Type B pancreatic cell (in vitro differentiated cells): ENCODE data around the gene WASHC3. TPM values are rescaled to one million over a fixed set of nuclear protein-coding genes. Genes with fewer than 3 reads are reported as not detected.

Experiments used
- DNase-seq: peaks from one replicate; pipeline ENCODE4 v3.0.0; 2021; ENCODE audit warnings: mixed read lengths; ENCODE audit not compliant: unreplicated experiment; ENCODE audit errors: extremely low spot score
- H3K27ac Mint-ChIP-seq: 2 replicates; pipeline ENCODE4 v1.8.0; 2021; ENCODE audit warnings: mild to moderate bottlenecking, mixed read lengths
- H3K27me3 Mint-ChIP-seq: 2 replicates; pipeline ENCODE4 v1.8.0; 2021; ENCODE audit warnings: mixed read lengths
- H3K36me3 Mint-ChIP-seq: 2 replicates; pipeline ENCODE4 v1.8.0; 2021; ENCODE audit warnings: mixed read lengths
- H3K4me1 Mint-ChIP-seq: one replicate; pipeline ENCODE4 v1.8.0; 2021; ENCODE audit warnings: mixed read lengths; ENCODE audit not compliant: unreplicated experiment
- H3K4me3 Mint-ChIP-seq: 2 replicates; pipeline ENCODE4 v1.8.0; 2021; ENCODE audit warnings: mild to moderate bottlenecking, mixed read lengths
- H3K9me3 Mint-ChIP-seq: 2 replicates; pipeline ENCODE4 v1.8.0; 2021; ENCODE audit warnings: mixed read lengths
- CTCF ChIP-seq: fragments of 200-600 bp; sonication (generic); conservative IDR thresholded peaks from 2 replicates; pipeline ENCODE4 v1.5.0; 2021; ENCODE audit warnings: antibody characterized with exemption, mild to moderate bottlenecking
- long read RNA-seq: library from polyadenylated mRNA; unstranded; transcript quantifications from one replicate; pipeline ENCODE4 v2.0.0, GENCODE V29; 2020
- total RNA-seq: library from RNA; stranded (reverse); gene quantifications from 2 replicates; pipeline ENCODE4 v1.2.1, GENCODE V29; 2021; ENCODE audit warnings: low replicate concordance

WASHC3 gene
- total RNA-seq: 19.2 and 21.1 TPM in 2 replicates
- long read RNA-seq, transcript WASHC3-201 (7 exons, 916 nt): major isoform, 5 of 7 reads
- long read RNA-seq, partial matches to known transcripts: 0 of 7 reads
- long read RNA-seq, other reads (novel, unspliced or antisense): 0 of 7 reads

GRCh38 chr12:102061560-102062418, at the start of gene WASHC3:
WASHC3 (minus strand) TSS chr12:102061991; CDS start chr12:102061962, 29 bp downstream.
- peak within 1 kb of the TSS; percentile 89 for H3K27ac Mint-ChIP-seq
- TF ChIP-seq CTCF: no peak
- peaks cover 1% of the 10 kb centered on the region for H3K36me3 Mint-ChIP-seq

GRCh38 chr12:102110782-102111181, 49.0 kb upstream of the WASHC3 start:
- TF ChIP-seq CTCF: no peak
- Mint-ChIP-seq H3K4me3 (no peak overlapping the region), H3K9me3 (peaks cover 10% of the 10 kb centered on the region), H3K36me3 (peaks cover 48% of the 10 kb centered on the region), H3K27ac (no peak overlapping the region), H3K4me1 (no peaks in the 10 kb centered on the region), H3K27me3 (no peaks in the 10 kb centered on the region)
- no peak for DNase-seq

More at GRCh38 chr12:102061560-102062418, at the start of gene WASHC3:
- H3K27me3 Mint-ChIP-seq: no peaks in the 10 kb centered on the region
- H3K4me1 Mint-ChIP-seq: peaks cover 13% of the 10 kb centered on the region
- peak; percentile 92 for DNase-seq
- H3K4me3 Mint-ChIP-seq: peak within 1 kb of the TSS; percentile 94
- H3K9me3 Mint-ChIP-seq: no peaks in the 10 kb centered on the region

- Mint-ChIP-seq H3K4me1 (no peaks in the 10 kb centered on the region), H3K27me3 (no peaks in the 10 kb centered on the region), H3K4me3 (peak overlapping the region; percentile 36), H3K27ac (no peak overlapping the region), H3K36me3 (peaks cover 67% of the 10 kb centered on the region), H3K9me3 (peaks cover 15% of the 10 kb centered on the region)
- TF ChIP-seq CTCF: no peak
- no peak for DNase-seq
These were observed 46.2 kb upstream of the WASHC3 start for GRCh38 chr12:102107970-102108369.

- Mint-ChIP-seq H3K27me3 (no peaks in the 10 kb centered on the region), H3K36me3 (peaks cover 75% of the 10 kb centered on the region), H3K4me1 (no peaks in the 10 kb centered on the region), H3K9me3 (peaks cover 15% of the 10 kb centered on the region), H3K4me3 (no peak overlapping the region), H3K27ac (no peak overlapping the region)
- DNase-seq: no peak
- no peak for TF ChIP-seq CTCF
These were observed 45.1 kb upstream of the WASHC3 start for GRCh38 chr12:102106905-102107304.

GRCh38 chr12:102096855-102097254, 35.1 kb upstream of the WASHC3 start:
- Mint-ChIP-seq H3K36me3 (peaks cover 16% of the 10 kb centered on the region), H3K4me3 (no peak overlapping the region), H3K27me3 (no peaks in the 10 kb centered on the region), H3K4me1 (peaks cover 7% of the 10 kb centered on the region), H3K27ac (no peak overlapping the region), H3K9me3 (no peaks in the 10 kb centered on the region)
- DNase-seq: no peak
- no peak for TF ChIP-seq CTCF
